Upper lobe of left lung (tissue), 4 donors: ENCODE results near the gene NFIX.

Experiments used
- CTCF ChIP-seq, 6 experiments: fragments of 450-650 bp in 4 of 6; fragments of 200-600 bp in 2 of 6; sonication (generic) in 2 of 6; IDR thresholded peaks; one replicate each; pipeline ENCODE4 v1.5.1; 2016 to 2019; ENCODE audit warnings: antibody characterized with exemption in 6 of 6
- POLR2A ChIP-seq, 4 donors: fragments of 450-650 bp; IDR thresholded peaks; one replicate each; pipeline ENCODE4 v1.5.1; 2016 to 2017; ENCODE audit warnings: antibody characterized with exemption in 4 of 4, mild to moderate bottlenecking in 2 of 4
- POLR2AphosphoS5 ChIP-seq, 2 donors: sonication (generic); formaldehyde crosslinking; IDR thresholded peaks; one replicate each; pipeline ENCODE4 v1.5.1; 2017; ENCODE audit warnings: antibody characterized with exemption in 2 of 2

- TF ChIP-seq POLR2A (IDR thresholded peaks at IDR 0.05): no peak
- no peak for TF ChIP-seq CTCF (IDR thresholded peaks at IDR 0.05)
- no peak for TF ChIP-seq POLR2AphosphoS5 (IDR thresholded peaks at IDR 0.05)
Measured at GRCh38 chr19:13090511-13091231, 95.4 kb downstream of the NFIX start.
